ENCODE results near the gene RBFOX1.

Gene RBFOX1

DNA sequence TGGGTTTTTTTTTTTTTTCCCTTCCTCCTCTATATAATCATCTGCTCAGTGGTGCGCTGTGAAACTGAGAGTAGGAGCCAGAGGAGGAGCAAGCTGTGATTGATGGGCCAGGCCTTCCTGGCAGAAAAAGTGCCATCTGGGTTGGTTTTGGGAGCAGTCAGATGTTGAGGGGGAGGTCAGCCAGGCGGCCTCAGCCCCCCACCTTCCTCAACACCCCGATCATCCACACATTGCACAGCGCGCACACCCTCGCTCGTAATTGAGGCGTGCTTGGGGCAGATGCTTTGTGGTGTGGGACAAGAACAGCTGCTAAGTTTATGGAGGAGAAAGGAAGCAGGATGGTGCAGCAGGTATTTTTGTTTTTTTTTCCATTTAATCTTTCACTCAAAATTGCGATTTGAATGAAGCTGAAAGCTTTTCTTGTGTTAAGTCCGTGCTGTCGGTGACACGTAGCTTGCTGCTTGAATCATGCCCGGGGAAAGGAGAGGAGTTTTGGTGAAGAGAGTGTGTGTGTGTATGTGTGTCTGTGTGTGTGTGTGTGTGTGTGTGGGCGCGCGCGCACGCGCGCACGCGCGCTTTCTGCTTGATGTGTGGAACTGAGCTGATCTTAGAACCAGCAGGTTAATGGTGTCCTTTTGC lies 177.4 kb downstream of the RBFOX1 start:
- DNase-seq (ENCODE audit: low spot score) (no peak), ATAC-seq (ENCODE audit: low read depth) (no peak)
- Histone ChIP-seq H3K9me3 (ENCODE audit: severe bottlenecking) (no peaks in the 10 kb centered on the region), H3K4me1 (ENCODE audit: insufficient read depth, poor library complexity, severe bottlenecking) (no peaks in the 10 kb centered on the region), H3K27ac (ENCODE audit: poor library complexity, severe bottlenecking) (no peak overlapping the region), H3K27me3 (ENCODE audit: insufficient read depth, poor library complexity, severe bottlenecking) (no peaks in the 10 kb centered on the region), H3K4me3 (ENCODE audit: severe bottlenecking) (no peak overlapping the region), H3K36me3 (ENCODE audit: low read depth) (no peaks in the 10 kb centered on the region)
- TF ChIP-seq, protein P1, sequence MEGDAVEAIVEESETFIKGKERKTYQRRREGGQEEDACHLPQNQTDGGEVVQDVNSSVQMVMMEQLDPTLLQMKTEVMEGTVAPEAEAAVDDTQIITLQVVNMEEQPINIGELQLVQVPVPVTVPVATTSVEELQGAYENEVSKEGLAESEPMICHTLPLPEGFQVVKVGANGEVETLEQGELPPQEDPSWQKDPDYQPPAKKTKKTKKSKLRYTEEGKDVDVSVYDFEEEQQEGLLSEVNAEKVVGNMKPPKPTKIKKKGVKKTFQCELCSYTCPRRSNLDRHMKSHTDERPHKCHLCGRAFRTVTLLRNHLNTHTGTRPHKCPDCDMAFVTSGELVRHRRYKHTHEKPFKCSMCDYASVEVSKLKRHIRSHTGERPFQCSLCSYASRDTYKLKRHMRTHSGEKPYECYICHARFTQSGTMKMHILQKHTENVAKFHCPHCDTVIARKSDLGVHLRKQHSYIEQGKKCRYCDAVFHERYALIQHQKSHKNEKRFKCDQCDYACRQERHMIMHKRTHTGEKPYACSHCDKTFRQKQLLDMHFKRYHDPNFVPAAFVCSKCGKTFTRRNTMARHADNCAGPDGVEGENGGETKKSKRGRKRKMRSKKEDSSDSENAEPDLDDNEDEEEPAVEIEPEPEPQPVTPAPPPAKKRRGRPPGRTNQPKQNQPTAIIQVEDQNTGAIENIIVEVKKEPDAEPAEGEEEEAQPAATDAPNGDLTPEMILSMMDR (IDR thresholded peaks at IDR 0.05; ENCODE audit: poor library complexity, severe bottlenecking): no peak

DNA sequence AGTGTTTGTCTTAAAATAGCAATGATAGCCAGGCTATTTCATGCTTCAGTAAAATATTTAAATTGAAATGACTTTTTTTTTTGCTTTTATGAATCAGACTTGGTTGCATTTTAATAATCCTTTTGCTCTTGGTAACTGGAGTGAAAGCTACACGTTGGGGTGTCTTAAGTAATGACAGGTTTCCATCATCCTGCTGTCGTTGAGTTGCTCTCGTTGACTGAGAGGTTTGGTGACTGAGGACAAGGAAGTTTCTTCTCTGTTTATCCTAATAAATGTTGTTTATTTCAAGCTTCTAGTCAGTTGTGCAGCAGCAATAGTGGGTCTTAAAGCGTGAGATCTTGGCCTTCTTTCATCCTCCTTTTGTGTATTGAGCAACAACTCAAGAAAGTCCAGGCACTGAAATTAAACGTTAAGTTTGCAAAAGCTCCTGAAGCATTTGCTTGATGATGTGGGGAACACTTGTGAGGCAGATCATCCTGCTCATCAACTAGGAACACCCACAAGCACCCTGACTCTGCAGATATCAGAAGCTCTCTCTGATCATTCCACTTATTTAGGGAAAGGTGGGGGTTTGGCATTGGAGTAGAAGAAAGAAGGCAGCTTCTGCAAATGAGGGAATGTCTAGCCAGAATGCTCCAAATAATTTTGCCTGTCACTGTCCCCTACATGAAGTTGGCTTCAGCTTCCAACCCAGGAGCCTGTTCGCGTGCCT lies 179.1 kb downstream of the RBFOX1 start:
- Histone ChIP-seq H3K27me3 (ENCODE audit: insufficient read depth, poor library complexity, severe bottlenecking) (no peaks in the 10 kb centered on the region), H3K9me3 (ENCODE audit: severe bottlenecking) (no peaks in the 10 kb centered on the region), H3K4me1 (ENCODE audit: insufficient read depth, poor library complexity, severe bottlenecking) (no peaks in the 10 kb centered on the region), H3K36me3 (ENCODE audit: low read depth) (no peaks in the 10 kb centered on the region), H3K27ac (ENCODE audit: poor library complexity, severe bottlenecking) (no peak overlapping the region), H3K4me3 (ENCODE audit: severe bottlenecking) (no peak overlapping the region)
- TF ChIP-seq, protein P1 (IDR thresholded peaks at IDR 0.05; ENCODE audit: poor library complexity, severe bottlenecking): no peak
- no peak for DNase-seq (ENCODE audit: low spot score)
- no peak for ATAC-seq (ENCODE audit: low read depth)

DNA sequence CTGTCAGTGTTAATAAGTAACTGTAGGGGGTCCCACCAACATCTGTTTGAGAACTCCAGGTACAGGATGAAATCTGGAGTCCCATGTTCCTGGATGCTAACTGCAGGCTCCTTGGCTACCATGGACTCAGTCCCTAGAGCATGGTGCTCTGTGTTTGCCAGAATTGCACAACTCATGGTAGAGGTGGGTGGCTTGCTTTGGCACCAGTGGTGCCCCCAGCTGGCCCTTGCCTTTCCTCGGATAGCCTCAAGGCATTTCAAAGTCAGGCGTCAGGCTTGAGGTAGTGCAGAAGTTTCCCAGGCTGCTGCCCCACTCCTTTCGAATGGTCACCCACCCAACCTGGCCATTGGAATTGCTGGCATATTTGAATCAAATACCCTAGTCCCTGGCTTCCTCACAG lies 179.9 kb downstream of the RBFOX1 start:
- no peaks in the 10 kb centered on the region for H3K9me3 ChIP-seq (ENCODE audit: severe bottlenecking)
- DNase-seq (ENCODE audit: low spot score) (no peak), ATAC-seq (ENCODE audit: low read depth) (no peak)
- TF ChIP-seq, protein P1 (IDR thresholded peaks at IDR 0.05; ENCODE audit: poor library complexity, severe bottlenecking): no peak
- no peak overlapping the region for H3K27ac ChIP-seq (ENCODE audit: poor library complexity, severe bottlenecking)
- H3K4me3 ChIP-seq (ENCODE audit: severe bottlenecking): no peak overlapping the region
- no peaks in the 10 kb centered on the region for H3K27me3 ChIP-seq (ENCODE audit: insufficient read depth, poor library complexity, severe bottlenecking)
- no peaks in the 10 kb centered on the region for H3K36me3 ChIP-seq (ENCODE audit: low read depth)
- no peaks in the 10 kb centered on the region for H3K4me1 ChIP-seq (ENCODE audit: insufficient read depth, poor library complexity, severe bottlenecking)

DNA sequence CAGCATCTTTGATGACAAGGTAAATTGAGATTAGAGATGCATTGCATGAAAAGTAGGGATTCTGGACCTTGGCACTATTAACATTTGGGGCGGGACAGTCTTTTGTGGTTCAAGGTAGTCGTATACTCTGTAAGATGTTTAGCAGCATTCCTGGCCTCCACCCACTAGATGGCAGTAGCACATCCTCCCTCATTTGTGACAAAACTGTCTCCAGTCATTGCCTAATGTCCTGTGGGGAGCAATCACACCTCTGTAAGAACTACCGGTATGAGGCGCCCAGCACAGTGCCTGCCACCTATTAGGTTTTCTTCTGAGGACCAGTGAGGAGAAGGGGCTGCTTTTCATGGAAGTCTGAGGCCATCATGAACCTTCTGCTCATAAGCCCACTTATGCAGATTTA lies 180.8 kb downstream of the RBFOX1 start:
- Histone ChIP-seq H3K9me3 (ENCODE audit: severe bottlenecking) (no peaks in the 10 kb centered on the region), H3K4me3 (ENCODE audit: severe bottlenecking) (no peak overlapping the region), H3K27me3 (ENCODE audit: insufficient read depth, poor library complexity, severe bottlenecking) (no peaks in the 10 kb centered on the region), H3K27ac (ENCODE audit: poor library complexity, severe bottlenecking) (no peak overlapping the region), H3K4me1 (ENCODE audit: insufficient read depth, poor library complexity, severe bottlenecking) (no peaks in the 10 kb centered on the region), H3K36me3 (ENCODE audit: low read depth) (no peaks in the 10 kb centered on the region)
- TF ChIP-seq, protein P1 (IDR thresholded peaks at IDR 0.05; ENCODE audit: poor library complexity, severe bottlenecking): peak; percentile 16
- DNase-seq (ENCODE audit: low spot score) (no peak), ATAC-seq (ENCODE audit: low read depth) (no peak)

DNA sequence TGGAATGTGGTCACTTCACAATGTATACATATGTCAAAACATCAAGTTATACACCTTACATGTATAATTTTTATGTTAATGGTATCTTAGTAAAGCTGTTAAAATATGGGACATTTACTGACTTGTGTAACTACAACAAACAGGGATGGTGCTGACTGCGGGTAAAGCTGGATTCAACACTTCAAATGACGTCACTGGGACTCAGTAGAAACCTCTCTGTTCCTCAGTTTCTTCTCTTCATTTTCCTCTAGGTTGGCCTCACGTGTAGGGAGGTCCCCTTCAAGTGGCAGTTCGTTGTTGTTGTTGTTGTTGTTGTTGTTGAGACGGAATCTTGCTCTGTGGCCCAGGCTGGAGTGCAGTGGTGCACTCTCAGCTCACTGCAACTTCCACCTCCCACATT lies 182.9 kb downstream of the RBFOX1 start:
- Histone ChIP-seq H3K4me1 (ENCODE audit: insufficient read depth, poor library complexity, severe bottlenecking) (no peaks in the 10 kb centered on the region), H3K36me3 (ENCODE audit: low read depth) (no peaks in the 10 kb centered on the region), H3K27ac (ENCODE audit: poor library complexity, severe bottlenecking) (no peak overlapping the region), H3K27me3 (ENCODE audit: insufficient read depth, poor library complexity, severe bottlenecking) (no peaks in the 10 kb centered on the region), H3K9me3 (ENCODE audit: severe bottlenecking) (no peaks in the 10 kb centered on the region), H3K4me3 (ENCODE audit: severe bottlenecking) (no peak overlapping the region)
- TF ChIP-seq, protein P1 (IDR thresholded peaks at IDR 0.05; ENCODE audit: poor library complexity, severe bottlenecking): no peak
- DNase-seq (ENCODE audit: low spot score): no peak
- no peak for ATAC-seq (ENCODE audit: low read depth)

All from RWPE2 (cell line).